ENCODE results near the gene FLNB.

FLNB gene

DNA sequence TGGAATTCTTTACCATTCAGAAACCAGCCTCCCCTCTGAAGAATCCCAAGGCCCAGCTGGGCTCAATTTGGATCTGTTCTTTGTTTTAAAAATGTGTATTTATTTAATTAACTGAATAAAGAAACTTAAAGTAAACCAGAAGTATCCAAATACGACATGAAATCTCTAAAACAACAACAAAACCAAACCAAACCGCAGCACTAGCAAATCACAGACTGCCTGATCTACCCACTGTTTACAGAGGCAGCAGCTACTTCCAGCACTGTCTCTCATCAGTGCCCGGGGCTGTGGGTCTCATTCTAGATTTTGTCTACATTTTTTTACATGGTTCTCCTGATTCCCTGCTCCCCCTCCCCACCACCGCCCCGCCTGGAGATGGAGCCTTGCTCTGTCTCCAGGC, 2.3 kb downstream of the FLNB start:
- DNase-seq: no peak

GRCh38 chr3:58011580-58011979, 3.4 kb downstream of the FLNB start:
- DNase-seq: no peak

DNA sequence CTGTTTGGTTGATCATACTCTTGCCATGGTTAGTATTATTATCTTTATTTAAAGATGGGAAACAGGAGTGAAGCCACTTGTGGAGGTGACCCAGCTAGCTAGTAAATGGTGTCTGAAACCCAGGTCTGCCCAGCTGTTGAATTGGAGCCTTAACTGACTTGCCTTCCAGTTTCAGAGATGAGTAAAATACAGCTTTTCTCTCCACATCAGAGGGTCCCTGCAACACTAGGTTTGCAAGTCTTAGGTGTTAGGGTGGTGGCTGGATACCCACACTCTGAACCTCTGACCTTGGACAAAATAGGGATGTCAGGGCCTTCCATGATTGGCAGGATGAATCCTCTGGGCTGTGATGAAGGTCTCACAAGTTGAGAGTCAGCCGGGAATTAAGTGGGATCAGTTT, 4.1 kb downstream of the FLNB start:
- DNase-seq: no peak

- DNase-seq: no peak
These were observed 4.9 kb downstream of the FLNB start for GRCh38 chr3:58013099-58013498.

DNA sequence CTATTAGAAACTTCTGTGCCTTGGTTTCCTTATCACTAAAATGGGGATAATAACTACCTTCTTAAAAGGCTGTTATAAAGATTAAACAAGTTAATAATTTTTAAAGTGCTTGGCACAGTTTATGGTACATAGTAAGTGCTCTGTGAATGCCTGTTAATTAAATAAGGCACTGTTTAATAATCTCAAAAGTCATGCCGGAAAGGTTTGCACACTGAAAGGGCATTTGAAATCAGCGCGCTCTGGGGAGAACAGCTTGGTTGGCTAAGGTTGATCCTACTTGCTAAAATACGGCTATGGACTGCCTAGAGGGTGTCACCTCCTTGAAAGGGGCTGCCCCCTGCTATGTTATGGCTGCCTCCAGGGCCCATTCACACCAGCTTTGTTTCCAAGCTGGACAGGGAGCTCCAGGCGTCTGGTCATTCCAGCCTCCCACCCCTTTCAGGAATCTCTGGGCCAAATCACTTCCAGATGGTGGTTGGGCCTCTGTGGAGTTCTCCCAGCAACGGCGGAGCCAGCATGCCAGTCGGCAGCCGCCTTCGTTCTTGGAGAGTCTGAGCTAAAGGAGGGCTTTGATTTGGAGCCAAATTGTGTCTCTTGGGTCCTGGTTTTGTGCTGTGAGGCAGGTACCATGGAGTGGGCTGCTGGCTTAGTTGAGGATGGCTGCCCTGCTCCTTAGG, 5.9 kb downstream of the FLNB start:
- DNase-seq: peak; percentile 86

- no peak for DNase-seq
These were observed 7.3 kb downstream of the FLNB start for GRCh38 chr3:58015520-58015915.

- DNase-seq: no peak
These were observed 8.5 kb downstream of the FLNB start for GRCh38 chr3:58016710-58017109.

- no peak for DNase-seq
These were observed 10.9 kb downstream of the FLNB start for GRCh38 chr3:58018892-58019742.

DNA sequence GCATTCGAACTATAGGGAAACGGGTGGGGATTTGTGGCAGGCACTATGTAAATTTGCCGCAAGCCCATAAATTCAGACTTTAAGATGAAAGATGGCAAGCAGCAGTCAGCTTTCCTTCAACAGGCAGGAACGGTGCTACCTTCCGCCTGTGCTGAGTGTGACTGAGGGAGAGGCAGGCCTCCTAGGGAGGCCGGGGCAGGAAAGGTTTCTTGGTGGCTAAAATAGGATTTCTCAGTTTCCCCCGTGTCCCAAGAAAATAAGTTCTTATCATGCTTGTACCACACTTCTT, 12.5 kb downstream of the FLNB start:
- peak; percentile 40 for DNase-seq

- no peak for DNase-seq
These were observed 13.1 kb downstream of the FLNB start for GRCh38 chr3:58021072-58021959.

DNA sequence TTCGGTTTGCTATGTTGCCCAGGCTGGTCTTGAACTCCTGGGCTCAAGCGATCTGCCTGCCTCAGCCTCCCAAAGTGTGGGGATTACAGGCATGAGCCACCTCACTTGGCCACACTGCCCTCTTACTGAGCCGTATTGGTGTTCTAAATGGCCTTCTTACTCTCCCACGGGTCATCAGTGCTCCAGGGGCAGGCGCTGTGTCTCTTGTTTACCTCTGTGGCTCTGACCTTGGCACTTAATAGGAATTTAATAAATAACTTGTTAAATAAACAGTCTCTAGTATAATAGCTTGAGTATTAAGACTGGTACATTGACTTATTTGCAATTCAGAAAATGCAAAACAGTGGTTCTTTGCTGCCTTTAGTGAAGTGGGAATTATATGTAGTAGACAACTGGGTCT, 13.7 kb downstream of the FLNB start:
- no peak for DNase-seq

- DNase-seq: no peak
These were observed 14.3 kb downstream of the FLNB start for GRCh38 chr3:58022490-58022889.

DNA sequence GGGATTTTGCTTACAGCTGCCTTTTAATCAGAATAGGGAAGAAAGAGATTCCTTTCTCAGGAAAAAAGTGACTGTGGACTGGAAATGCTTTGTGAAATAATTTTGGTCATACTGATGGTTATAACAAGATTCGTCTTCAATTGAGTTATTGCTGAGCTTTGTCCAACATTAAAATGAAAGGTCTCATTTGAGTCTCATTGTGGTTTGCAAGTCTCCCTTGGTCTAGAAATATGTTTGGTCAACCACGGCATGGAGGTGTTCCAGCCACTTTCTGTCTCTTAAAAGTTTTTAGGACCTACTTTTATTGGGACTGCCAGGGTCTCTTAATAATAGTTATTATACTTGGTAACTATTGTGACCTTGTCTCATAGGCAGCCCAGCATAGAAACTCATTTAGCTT, 15.3 kb downstream of the FLNB start:
- no peak for DNase-seq

DNA sequence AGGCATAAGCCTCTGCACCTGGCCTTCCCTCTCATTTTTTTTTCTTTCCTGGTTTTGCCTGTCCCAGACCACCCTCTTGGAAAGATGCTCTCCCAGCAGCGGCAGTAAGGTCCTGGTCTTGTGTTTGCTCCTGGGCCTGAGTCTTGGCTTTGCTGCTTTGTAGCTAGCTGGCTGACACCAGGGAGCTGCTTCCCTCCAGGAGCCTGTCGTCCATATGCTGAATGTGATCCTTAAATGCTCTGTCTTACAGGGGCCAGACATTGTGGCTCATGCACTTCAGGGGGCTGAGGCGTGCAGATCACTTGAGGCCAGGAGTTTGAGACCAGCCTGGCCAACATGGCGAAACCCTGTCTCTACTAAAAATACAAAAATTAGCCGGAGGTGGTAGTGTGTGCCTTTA, 17.2 kb downstream of the FLNB start:
- no peak for DNase-seq

GRCh38 chr3:58025837-58026569, 17.8 kb downstream of the FLNB start:
- peak; percentile 41 for DNase-seq

DNA sequence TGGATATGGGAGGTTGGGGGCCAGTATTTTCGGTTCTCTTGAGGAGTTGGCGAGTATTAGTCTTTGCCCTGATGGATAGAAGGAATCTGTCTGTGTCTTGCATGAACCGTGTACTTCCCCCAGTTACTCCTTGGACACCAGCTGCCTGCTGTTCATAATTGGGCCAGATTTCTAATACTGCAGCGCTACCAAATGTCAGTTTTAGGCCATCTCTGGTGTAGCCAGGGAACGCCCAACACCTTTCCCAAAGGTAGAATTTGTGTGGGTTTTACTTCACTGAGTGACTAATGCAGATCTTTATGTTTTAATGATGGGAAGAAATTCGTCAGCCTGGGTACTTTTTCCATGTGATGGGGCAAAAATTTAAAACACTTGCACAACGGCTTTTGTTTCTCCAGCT, 18.4 kb downstream of the FLNB start:
- DNase-seq: no peak

DNA sequence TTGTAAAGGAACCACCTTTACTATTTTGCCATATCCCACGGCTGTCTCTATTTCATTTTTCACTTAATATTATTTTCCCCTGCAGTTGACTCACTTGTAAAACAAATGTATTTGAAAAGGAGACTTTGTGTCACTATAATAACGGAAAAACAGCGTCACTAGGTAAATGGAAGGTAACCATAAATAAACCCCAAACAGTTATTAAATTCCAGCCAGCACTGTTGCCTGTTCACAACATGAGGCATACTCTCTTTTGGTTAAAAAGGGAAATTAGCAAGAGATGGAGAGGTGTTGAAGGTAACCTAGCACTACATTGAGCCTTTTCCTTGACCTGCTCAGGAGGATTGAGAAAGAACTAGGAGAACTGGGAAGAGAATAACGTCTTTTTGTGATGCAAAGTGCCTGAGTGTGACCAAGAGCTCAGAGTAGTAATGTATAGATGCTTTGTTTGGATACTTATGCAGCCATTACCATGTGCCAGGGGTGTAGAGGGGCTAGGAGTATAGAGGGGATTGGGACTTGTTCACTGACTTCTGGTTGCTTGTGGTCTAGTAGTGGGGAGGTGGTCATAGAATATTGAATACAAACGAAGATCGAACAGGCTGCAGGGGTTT, 19.6 kb downstream of the FLNB start:
- DNase-seq: no peak

DNA sequence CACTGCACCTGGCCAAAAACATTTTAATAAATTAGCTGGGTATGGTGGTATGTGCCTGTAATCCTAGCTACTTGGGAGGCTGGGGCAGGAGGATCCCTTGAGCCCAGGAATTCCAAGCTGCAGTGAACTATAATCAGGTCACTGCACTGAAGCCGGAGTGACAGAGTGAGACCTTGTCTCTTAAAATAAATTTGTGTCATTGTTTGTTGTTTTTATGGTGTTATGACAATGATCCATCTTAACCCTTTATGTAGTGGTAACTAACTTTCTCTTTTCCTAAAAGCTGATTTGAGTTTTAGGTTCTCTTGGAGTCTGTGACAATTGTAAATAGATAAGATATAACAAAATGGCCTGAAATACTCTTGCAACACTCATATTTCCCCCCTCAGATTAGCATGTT, 20.7 kb downstream of the FLNB start:
- DNase-seq: no peak

GRCh38 chr3:58029842-58030584, 21.8 kb downstream of the FLNB start:
- no peak for DNase-seq

DNA sequence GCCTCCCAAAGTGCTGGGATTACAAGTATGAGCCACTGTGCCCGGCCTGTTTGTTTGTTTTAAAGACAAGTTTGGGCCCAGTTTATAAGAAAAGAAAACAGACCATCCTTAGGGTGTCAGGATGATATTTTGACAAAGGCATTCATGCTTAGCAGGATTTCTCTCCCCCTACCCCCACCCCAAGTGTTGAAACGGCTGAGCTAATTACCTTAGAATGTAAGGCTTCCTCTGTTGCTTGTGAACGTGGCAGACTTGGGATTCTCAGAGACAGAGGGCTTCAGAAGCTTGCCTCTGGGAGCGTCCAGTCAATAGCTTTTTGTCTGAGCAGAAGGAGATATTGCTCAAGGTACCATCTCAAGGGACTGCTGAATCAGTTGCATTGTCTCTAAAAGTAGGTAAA, 24.0 kb downstream of the FLNB start:
- no peak for DNase-seq

GRCh38 chr3:58034738-58035523, 26.7 kb downstream of the FLNB start:
- DNase-seq: no peak

All from right hindlimb (tissue), 1 donor.